Suprapubic skin (tissue), 4 donors: ENCODE data around the gene SCAPER.

Experiments
- CTCF ChIP-seq, 2 donors: fragments of 200-600 bp in 1 of 2; fragments of 450-650 bp in 1 of 2; sonication (generic) in 1 of 2; IDR thresholded peaks; one replicate each; pipeline ENCODE4 v1.5.1; 2016 to 2019; ENCODE audit warnings: antibody characterized with exemption in 2 of 2, mild to moderate bottlenecking in 1 of 2, moderate library complexity in 1 of 2
- POLR2A ChIP-seq, 2 donors: fragments of 450-650 bp; IDR thresholded peaks; one replicate each; pipeline ENCODE4 v1.6.1; 2017; ENCODE audit warnings: antibody characterized with exemption in 2 of 2, mild to moderate bottlenecking in 2 of 2, moderate library complexity in 2 of 2
- POLR2AphosphoS5 ChIP-seq, 3 donors: sonication (generic); formaldehyde crosslinking; IDR thresholded peaks; one replicate each; pipeline ENCODE4 v1.6.1; 2017; ENCODE audit warnings: antibody characterized with exemption in 3 of 3

GRCh38 chr15:76860201-76860600, 44.9 kb downstream of the SCAPER start:
- TF ChIP-seq CTCF (IDR thresholded peaks at IDR 0.05) (no peak), POLR2A (IDR thresholded peaks at IDR 0.05) (no peak), POLR2AphosphoS5 (IDR thresholded peaks at IDR 0.05) (no peak)
